ENCODE measurements around the gene CEP44. TPM values are rescaled to one million over a fixed set of nuclear protein-coding genes. Genes with fewer than 3 reads are reported as not detected.

The CEP44 gene
- total and polyA plus RNA-seq, 2 of the 4 experiments (the other 2 are of a cell fraction), result 3.5 to 9.5 TPM

DNA sequence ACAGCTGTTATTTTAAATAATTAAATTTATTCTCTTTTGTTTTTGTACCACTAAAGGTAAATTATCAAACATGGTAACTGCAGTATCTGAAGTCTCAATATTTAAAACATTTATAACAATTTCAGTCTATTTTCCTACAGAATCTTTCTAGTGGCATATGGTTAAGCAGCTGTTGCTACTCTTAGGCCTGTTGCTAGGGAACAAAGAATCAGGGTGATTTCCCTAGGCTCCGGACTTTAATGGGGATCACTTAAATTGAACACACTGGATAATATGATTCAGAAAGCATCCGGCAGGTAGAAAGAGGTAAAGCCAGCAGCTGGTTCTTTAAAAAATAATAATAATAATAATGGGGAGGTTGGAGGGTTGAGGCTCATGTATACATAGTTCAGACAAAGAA lies 17.8 kb upstream of the CEP44 start:
- Histone ChIP-seq H2BK5ac (ENCODE audit: low read depth, low read length, poor library complexity, severe bottlenecking) (no peak overlapping the region), H3K27ac (ENCODE audit: insufficient read depth, low read length) (no peak overlapping the region), H3K4me2 (ENCODE audit: low read depth, low read length) (no peak overlapping the region), H4K8ac (ENCODE audit: low read depth in 2 of 2, low read length in 2 of 2) (no peak overlapping the region), H3K9ac (ENCODE audit: low read depth, low read length) (no peak overlapping the region), H3K9me3 (ENCODE audit: control insufficient read depth, insufficient read depth, low read length) (no peaks in the 10 kb centered on the region), H2AFZ (replicated peaks; ENCODE audit: low read length, poor library complexity) (no peak overlapping the region), H3K4ac (ENCODE audit: low read depth, low read length) (no peak overlapping the region), H2AK9ac (replicated peaks; ENCODE audit: low read depth, low read length, poor library complexity) (no peak overlapping the region), H2BK15ac (ENCODE audit: low read depth, low read length) (no peak overlapping the region), H2BK120ac (ENCODE audit: low read depth, low read length) (no peak overlapping the region), H4K20me1 (ENCODE audit: insufficient read depth, low read length) (no peaks in the 10 kb centered on the region), H2AK5ac (ENCODE audit: low read depth, low read length) (no peak overlapping the region), H3K36me3 (ENCODE audit: control insufficient read depth, insufficient read depth, low read length) (peaks cover 2% of the 10 kb centered on the region; the same call in 1 of the 2 replicates), H4K91ac (ENCODE audit: insufficient read depth, low read depth, low read length) (no peak overlapping the region), H4K5ac (ENCODE audit: low read depth, low read length) (no peak overlapping the region), H2BK20ac (ENCODE audit: low read depth, low read length) (no peak overlapping the region), H3K56ac (ENCODE audit: extremely low read depth, insufficient read depth, low read length) (no peak overlapping the region), H3K23ac (ENCODE audit: low read depth, low read length) (no peak overlapping the region), H3K18ac (ENCODE audit: low read depth, low read length) (no peak overlapping the region), H3K4me3 (ENCODE audit: insufficient read depth, low read depth, low read length) (no peak overlapping the region), H3K9me1 (ENCODE audit: insufficient read depth, low read length) (0 out of 2 replicates have a peak, but pooled peaks cover 3% of the 10 kb centered on the region), H3K27me3 (ENCODE audit: control insufficient read depth, insufficient read depth, low read length) (no peaks in the 10 kb centered on the region), H3K4me1 (ENCODE audit: control insufficient read depth, insufficient read depth, low read length) (no peaks in the 10 kb centered on the region), H3K79me1 (ENCODE audit: low read depth in 1 of 2, low read length in 2 of 2) (peaks cover 8 to 12% of the 10 kb centered on the region in 2 experiments), H3K14ac (replicated peaks; ENCODE audit: low read depth, low read length) (no peak overlapping the region)
- TF ChIP-seq CEBPB (IDR thresholded peaks at IDR 0.05; ENCODE audit: low read depth, low read length) (no peak), POLR2A (IDR thresholded peaks at IDR 0.05; ENCODE audit: low read depth, low read length) (no peak)
- BruUV-seq (replicated peaks), result no TSS peak
- intact Hi-C loops (cut with micrococcal nuclease), result no loop called here
- dilution Hi-C loops (cut with HindIII; ENCODE audit: low sequenced_read_pairs, unreplicated experiment), result no loop called here
- POLR2A ChIA-PET (ENCODE audit: unreplicated experiment), result no interaction called here
- in situ Hi-C loops (cut with MboI; ENCODE audit: low sequenced_read_pairs), result no loop called here
- CTCF ChIA-PET, result no interaction called here
- WGBS, 2 experiments (ENCODE audit: extremely low coverage in 2 of 2, insufficient read length in 1 of 2), result no CpG with 5 or more reads among the region's 2 CpGs
- ATAC-seq (ENCODE audit: low read depth) (no peak), DNase-seq (no peak)
